ENCODE data around the gene ARHGEF26. TPM values are rescaled to one million over a fixed set of nuclear protein-coding genes. Genes with fewer than 3 reads are reported as not detected.

Gene ARHGEF26
- total and polyA plus RNA-seq, 2 experiments from 2014 or later, result 9.4 to 16.9 TPM

GRCh38 chr3:154149286-154149685 is 28.1 kb downstream of the ARHGEF26 start:
- DNase-seq (ENCODE audit: low spot score) (no peak), ATAC-seq (no peak; the same call in 2 of the 3 replicates)
- no peaks in the 10 kb centered on the region for H3K36me3 Mint-ChIP-seq (ENCODE audit: low read depth)
- Histone ChIP-seq H4K20me1 (replicated peaks; ENCODE audit: insufficient read depth) (no peaks in the 10 kb centered on the region), H3K27me3 (ENCODE audit: insufficient read depth) (no peaks in the 10 kb centered on the region), H3K27ac (ENCODE audit: low read depth) (no peak overlapping the region), H3K9me2 (ENCODE audit: insufficient read depth) (no peaks in the 10 kb centered on the region), H2AFZ (no peak overlapping the region), H3K4me2 (no peak overlapping the region), H3K79me2 (replicated peaks; ENCODE audit: insufficient read depth) (no peaks in the 10 kb centered on the region), H3K4me1 (ENCODE audit: insufficient read depth) (peaks cover 20% of the 10 kb centered on the region), H3K36me3 (ENCODE audit: insufficient read depth) (0 out of 2 replicates have a peak, but pooled peaks cover 11% of the 10 kb centered on the region), H3F3A (replicated peaks; ENCODE audit: low read depth) (no peaks in the 10 kb centered on the region), H3K4me3 (no peak overlapping the region)
- TF ChIP-seq EZH2phosphoT487 (IDR thresholded peaks at IDR 0.05; ENCODE audit: unreplicated experiment) (no peak), STAT1 (IDR thresholded peaks at IDR 0.05; ENCODE audit: unreplicated experiment) (no peak), ZNF462 (CRISPR knock-in tag; IDR thresholded peaks at IDR 0.05) (no peak), ZNF331 (CRISPR knock-in tag; IDR thresholded peaks at IDR 0.05; ENCODE audit: low read depth) (no peak), REST (IDR thresholded peaks at IDR 0.05; ENCODE audit: unreplicated experiment) (no peak), NANOG (IDR thresholded peaks at IDR 0.05; ENCODE audit: borderline replicate concordance) (no peak), POLR2AphosphoS5 (IDR thresholded peaks at IDR 0.05; ENCODE audit: low read depth) (no peak), ZNF114 (CRISPR knock-in tag; IDR thresholded peaks at IDR 0.05) (no peak), JUNB (IDR thresholded peaks at IDR 0.05; ENCODE audit: unreplicated experiment) (no peak), CREB1 (CRISPR knock-in tag; IDR thresholded peaks at IDR 0.05; ENCODE audit: low read depth) (no peak), EZH2 (IDR thresholded peaks at IDR 0.05; ENCODE audit: low read depth, unreplicated experiment) (no peak), CTCF (conservative IDR thresholded peaks at IDR 0.05; ENCODE audit: low read depth in 2 of 2) (no peak)
- TF ChIP-seq, protein P1, sequence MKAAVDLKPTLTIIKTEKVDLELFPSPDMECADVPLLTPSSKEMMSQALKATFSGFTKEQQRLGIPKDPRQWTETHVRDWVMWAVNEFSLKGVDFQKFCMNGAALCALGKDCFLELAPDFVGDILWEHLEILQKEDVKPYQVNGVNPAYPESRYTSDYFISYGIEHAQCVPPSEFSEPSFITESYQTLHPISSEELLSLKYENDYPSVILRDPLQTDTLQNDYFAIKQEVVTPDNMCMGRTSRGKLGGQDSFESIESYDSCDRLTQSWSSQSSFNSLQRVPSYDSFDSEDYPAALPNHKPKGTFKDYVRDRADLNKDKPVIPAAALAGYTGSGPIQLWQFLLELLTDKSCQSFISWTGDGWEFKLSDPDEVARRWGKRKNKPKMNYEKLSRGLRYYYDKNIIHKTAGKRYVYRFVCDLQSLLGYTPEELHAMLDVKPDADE (IDR thresholded peaks at IDR 0.05), result no peak
- no peak overlapping the region for H3K27ac Mint-ChIP-seq
- H3K4me1 Mint-ChIP-seq, result peaks cover 24% of the 10 kb centered on the region
- H3K27me3 Mint-ChIP-seq (ENCODE audit: insufficient read depth, low read depth, poor library complexity), result no peaks in the 10 kb centered on the region
- no peak overlapping the region for H3K4me3 Mint-ChIP-seq
- H3K9me3 Mint-ChIP-seq, result no peaks in the 10 kb centered on the region

Measured in GM23338 (cell line).